Stomach smooth muscle (tissue), 2 donors: ENCODE data around the gene SH2D4B.
"Not testable (repeated sequence)": the region's sequence is repeated elsewhere in the genome, so short reads cannot be mapped to it uniquely, and the experiment has no call there.

Experiments
- H3K27ac ChIP-seq: one replicate; pipeline ENCODE4 v1.7.0; 2013; ENCODE audit warnings: mild to moderate bottlenecking, low read length, inconsistent platforms
- H3K27me3 ChIP-seq, 2 donors: one replicate each; pipeline ENCODE4 v1.7.0; 2013; ENCODE audit warnings: low read length in 2 of 2; ENCODE audit not compliant: insufficient read depth in 2 of 2, control insufficient read depth in 1 of 2
- H3K36me3 ChIP-seq, 2 donors: one replicate each; pipeline ENCODE4 v1.7.0; 2013; ENCODE audit warnings: low read length in 2 of 2; ENCODE audit not compliant: control insufficient read depth in 2 of 2, insufficient read depth in 2 of 2
- H3K4me1 ChIP-seq: one replicate; pipeline ENCODE4 v1.7.0; 2013; ENCODE audit warnings: low read length; ENCODE audit not compliant: control insufficient read depth, insufficient read depth
- H3K4me3 ChIP-seq, 2 donors: one replicate each; pipeline ENCODE4 v1.7.0; 2013; ENCODE audit warnings: low read length in 2 of 2
- H3K9ac ChIP-seq, 2 donors: one replicate each; pipeline ENCODE4 v1.7.0; 2013; ENCODE audit warnings: low read length in 2 of 2, mild to moderate bottlenecking in 1 of 2
- H3K9me3 ChIP-seq, 2 donors: one replicate each; pipeline ENCODE4 v1.7.0; 2013; ENCODE audit warnings: low read length in 2 of 2; ENCODE audit not compliant: control insufficient read depth in 2 of 2
- donor health status: healthy.
- donor health status: Pancreatic carcinoma.

SH2D4B gene

GRCh38 chr10:80526742-80527141 lies 11.0 kb upstream of the SH2D4B start:
- no peaks in the 10 kb centered on the region for H3K9me3 ChIP-seq
- no peaks in the 10 kb centered on the region for H3K36me3 ChIP-seq
- H3K9ac ChIP-seq = no peak overlapping the region
- H3K27me3 ChIP-seq = no peaks in the 10 kb centered on the region
- H3K4me3 ChIP-seq = no peak overlapping the region
- no peak overlapping the region for H3K27ac ChIP-seq
- H3K4me1 ChIP-seq = no peaks in the 10 kb centered on the region

DNA sequence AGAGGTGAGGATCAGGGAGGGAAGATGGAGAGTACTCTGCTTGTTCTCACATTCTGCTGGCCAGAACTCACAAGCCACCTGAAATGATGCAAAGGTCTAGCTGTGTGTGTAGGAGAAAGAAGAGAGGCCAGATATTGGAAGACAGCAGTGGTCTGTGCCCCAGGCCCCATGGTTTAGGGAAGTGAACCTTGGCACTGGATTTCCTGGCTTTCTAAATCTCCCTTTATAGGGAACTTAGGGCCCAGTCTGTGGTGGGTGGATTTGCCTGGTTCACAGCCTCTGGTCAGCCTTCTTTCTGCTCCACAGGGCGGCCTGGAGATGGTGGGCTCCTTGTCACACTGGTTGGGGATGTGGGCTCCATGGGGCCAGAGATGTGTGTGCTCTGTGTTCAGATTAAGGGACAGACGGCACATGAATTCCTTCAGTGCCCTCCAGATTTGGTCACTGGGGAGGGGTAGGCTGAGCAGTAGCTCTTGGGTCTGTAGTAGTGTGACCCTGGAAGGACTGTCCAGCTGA lies 9.5 kb upstream of the SH2D4B start:
- no peaks in the 10 kb centered on the region for H3K27me3 ChIP-seq
- H3K27ac ChIP-seq = no peak overlapping the region
- no peaks in the 10 kb centered on the region for H3K36me3 ChIP-seq
- H3K4me1 ChIP-seq = no peaks in the 10 kb centered on the region
- H3K9ac ChIP-seq = no peak overlapping the region
- no peak overlapping the region for H3K4me3 ChIP-seq
- no peaks in the 10 kb centered on the region for H3K9me3 ChIP-seq

GRCh38 chr10:80528901-80529300 lies 8.8 kb upstream of the SH2D4B start:
- H3K9me3 ChIP-seq = no peaks in the 10 kb centered on the region
- H3K4me3 ChIP-seq = no peak overlapping the region
- no peak overlapping the region for H3K9ac ChIP-seq
- no peaks in the 10 kb centered on the region for H3K27me3 ChIP-seq
- no peaks in the 10 kb centered on the region for H3K4me1 ChIP-seq
- H3K27ac ChIP-seq = no peak overlapping the region
- no peaks in the 10 kb centered on the region for H3K36me3 ChIP-seq

- no peak overlapping the region for H3K27ac ChIP-seq
- no peak overlapping the region for H3K4me3 ChIP-seq
- no peak overlapping the region for H3K9ac ChIP-seq
- H3K9me3 ChIP-seq = no peaks in the 10 kb centered on the region
- H3K4me1 ChIP-seq = no peaks in the 10 kb centered on the region
- no peaks in the 10 kb centered on the region for H3K27me3 ChIP-seq
- H3K36me3 ChIP-seq = no peaks in the 10 kb centered on the region
Measured at GRCh38 chr10:80529604-80530003, 8.1 kb upstream of the SH2D4B start.

GRCh38 chr10:80530251-80530650 lies 7.5 kb upstream of the SH2D4B start:
- H3K36me3 ChIP-seq = no peaks in the 10 kb centered on the region
- H3K27ac ChIP-seq = no peak overlapping the region
- H3K27me3 ChIP-seq = no peaks in the 10 kb centered on the region
- no peak overlapping the region for H3K4me3 ChIP-seq
- H3K9me3 ChIP-seq = no peaks in the 10 kb centered on the region
- H3K9ac ChIP-seq = no peak overlapping the region
- H3K4me1 ChIP-seq = no peaks in the 10 kb centered on the region

DNA sequence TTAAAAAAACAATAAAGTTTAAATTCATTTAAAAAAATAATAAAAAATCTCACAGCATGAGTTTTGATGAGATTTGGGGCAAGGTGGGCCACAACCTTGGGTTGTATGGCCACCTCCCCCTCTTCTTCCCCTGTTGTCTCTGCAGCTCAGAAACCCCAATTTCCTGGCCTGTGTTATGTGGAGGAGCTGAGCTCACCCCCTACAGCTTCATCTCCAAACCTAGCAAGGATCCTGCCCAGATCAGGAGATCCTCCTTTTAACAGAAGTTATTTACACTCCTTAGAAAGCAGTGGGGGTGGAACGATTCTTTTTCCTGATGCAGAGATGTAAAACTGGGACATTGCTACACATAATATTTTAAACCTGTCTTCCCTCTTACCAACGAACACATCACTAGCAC lies 6.9 kb upstream of the SH2D4B start:
- H3K27ac ChIP-seq = no peak overlapping the region
- no peak overlapping the region for H3K9ac ChIP-seq
- H3K36me3 ChIP-seq = no peaks in the 10 kb centered on the region
- H3K9me3 ChIP-seq = no peaks in the 10 kb centered on the region
- H3K27me3 ChIP-seq = no peaks in the 10 kb centered on the region
- no peak overlapping the region for H3K4me3 ChIP-seq
- peaks cover under 1% of the 10 kb centered on the region for H3K4me1 ChIP-seq

DNA sequence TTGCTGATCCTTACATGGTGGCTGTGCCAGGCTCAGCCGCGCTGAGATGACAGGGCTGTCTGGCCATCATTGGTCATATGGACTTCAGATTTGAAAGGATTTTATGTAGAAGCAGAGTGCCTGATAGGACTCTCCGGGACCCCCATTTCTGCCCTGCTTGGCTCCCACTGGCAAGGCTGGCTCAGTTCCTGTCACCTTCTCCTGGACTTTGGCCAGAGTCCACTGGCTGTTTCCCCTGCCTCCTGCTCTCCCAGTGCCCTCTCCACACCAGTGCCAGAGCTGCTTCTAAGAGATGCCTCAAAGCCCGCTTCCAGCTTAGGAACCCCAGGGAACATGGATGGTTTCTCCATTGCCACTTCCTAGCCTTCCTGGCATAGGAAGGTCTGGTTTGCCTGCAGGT lies 5.1 kb upstream of the SH2D4B start:
- Histone ChIP-seq H3K36me3 (no peaks in the 10 kb centered on the region), H3K4me1 (peaks cover 3% of the 10 kb centered on the region)

DNA sequence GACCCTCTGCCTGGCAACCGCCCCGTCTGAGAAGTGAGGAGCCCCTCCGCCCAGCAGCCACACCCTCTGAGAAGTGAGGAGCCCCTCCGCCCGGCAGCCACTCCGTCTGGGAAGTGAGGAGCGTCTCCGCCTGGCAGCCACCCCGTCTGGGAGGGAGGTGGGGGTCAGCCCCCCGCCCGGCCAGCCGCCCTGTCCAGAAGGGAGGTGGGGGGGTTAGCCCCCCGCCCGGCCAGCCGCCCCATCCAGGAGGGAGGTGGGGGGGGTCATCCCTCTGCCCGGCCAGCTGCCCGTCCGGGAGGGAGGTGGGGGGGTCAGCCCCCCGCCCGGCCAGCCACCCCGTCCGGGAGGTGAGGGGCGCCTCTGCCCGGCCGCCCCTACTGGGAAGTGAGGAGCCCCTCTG lies 3.6 kb upstream of the SH2D4B start:
- H3K27ac ChIP-seq, H3K4me3 ChIP-seq, H3K4me1 ChIP-seq, H3K36me3 ChIP-seq, H3K9me3 ChIP-seq, H3K27me3 ChIP-seq, H3K9ac ChIP-seq: not testable (repeated sequence)

More for the DNA sequence above, 5.1 kb upstream of the SH2D4B start:
- no peaks in the 10 kb centered on the region for H3K27me3 ChIP-seq
- no peaks in the 10 kb centered on the region for H3K9me3 ChIP-seq
- H3K27ac ChIP-seq = no peak overlapping the region
- no peak overlapping the region for H3K9ac ChIP-seq
- H3K4me3 ChIP-seq = no peak overlapping the region

DNA sequence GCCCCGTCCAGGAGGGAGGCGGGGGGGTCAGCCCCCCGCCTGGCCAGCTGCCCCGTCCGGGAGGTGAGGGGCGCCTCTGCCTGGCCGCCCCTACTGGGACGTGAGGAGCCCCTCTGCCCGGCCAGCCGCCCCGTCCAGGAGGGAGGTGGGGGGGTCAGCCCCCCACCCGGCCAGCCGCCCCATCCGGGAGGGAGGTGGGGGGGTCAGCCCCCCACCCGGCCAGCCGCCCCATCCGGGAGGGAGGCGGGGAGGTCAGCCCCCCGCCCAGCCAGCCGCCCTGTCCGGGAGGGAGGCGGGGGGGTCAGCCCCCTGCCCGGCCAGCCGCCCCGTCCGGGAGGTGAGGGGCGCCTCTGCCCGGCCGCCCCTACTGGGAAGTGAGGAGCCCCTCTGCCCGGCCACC lies 3.1 kb upstream of the SH2D4B start:
- not testable (repeated sequence) for H3K36me3 ChIP-seq, H3K9me3 ChIP-seq, H3K9ac ChIP-seq, H3K27ac ChIP-seq, H3K27me3 ChIP-seq, H3K4me1 ChIP-seq, H3K4me3 ChIP-seq

DNA sequence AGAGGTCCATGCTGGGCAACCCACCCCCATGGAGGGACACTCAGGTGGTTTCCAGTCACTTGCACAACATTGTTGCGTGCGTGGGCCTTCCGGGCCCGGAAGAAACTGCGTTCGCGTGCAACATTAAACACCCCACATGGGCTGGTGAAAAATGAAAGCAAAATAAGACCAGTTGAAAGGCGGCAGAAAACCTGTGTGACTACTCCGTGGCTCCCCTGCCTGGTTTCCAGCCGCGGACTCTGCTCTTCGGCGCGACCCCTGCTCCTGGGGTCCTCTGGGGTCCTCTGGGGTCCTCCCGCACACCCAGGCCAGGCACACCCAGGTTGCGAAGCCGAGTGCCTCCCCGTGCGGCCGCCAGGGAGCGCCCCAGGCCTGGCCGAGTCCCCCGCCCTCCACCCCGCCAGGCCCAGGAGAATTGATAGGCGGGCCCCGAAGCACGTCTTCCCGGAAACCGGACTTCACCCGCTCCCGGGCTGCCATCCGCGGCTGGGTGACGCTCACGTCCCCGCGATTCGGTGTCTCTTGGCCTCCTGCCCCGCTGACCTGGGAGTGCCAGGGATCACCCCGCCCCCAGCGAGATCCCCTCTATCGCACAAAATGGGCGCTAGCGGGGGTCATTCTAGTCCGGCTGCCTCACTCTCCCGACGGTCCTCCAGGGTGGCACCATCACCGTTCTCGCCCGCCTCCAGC lies 1.9 kb upstream of the SH2D4B start:
- no peak overlapping the region for H3K27ac ChIP-seq
- no peaks in the 10 kb centered on the region for H3K9me3 ChIP-seq
- no peaks in the 10 kb centered on the region for H3K27me3 ChIP-seq
- H3K9ac ChIP-seq = peak overlapping the region; percentile 42 to 45
- H3K4me1 ChIP-seq = peaks cover 3% of the 10 kb centered on the region
- no peaks in the 10 kb centered on the region for H3K36me3 ChIP-seq
- H3K4me3 ChIP-seq = peak overlapping the region; percentile 66 to 72

DNA sequence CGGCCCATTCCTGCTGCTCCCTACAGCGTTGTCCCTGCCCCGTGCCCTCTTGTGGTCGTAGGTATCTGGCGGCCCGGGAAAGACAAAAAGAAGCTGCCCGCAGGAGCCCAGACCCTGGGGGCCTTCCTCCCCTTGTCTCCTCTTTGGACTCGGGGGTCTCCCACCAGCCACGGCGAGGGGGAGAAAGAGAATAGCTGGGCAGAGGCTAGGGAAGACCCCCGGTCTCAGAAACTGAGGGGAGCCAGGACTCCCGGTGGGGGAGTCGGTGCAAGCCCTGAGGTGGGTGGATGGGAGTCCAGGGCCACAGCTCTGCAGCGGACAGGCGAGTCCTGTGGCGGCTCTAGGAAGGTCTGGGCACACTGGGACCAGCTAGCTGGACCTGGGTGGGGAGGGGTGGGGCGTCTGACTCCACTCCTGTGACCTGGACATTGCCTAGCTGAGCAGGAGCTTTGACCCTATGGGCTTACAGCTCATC lies 1.3 kb upstream of the SH2D4B start:
- H3K9ac ChIP-seq = peak overlapping the region; percentile 42 to 45

More for the DNA sequence above, 1.3 kb upstream of the SH2D4B start:
- Histone ChIP-seq H3K36me3 (no peaks in the 10 kb centered on the region), H3K27me3 (no peaks in the 10 kb centered on the region), H3K4me3 (peak overlapping the region; percentile 59 to 72), H3K4me1 (peaks cover 3% of the 10 kb centered on the region), H3K9me3 (no peaks in the 10 kb centered on the region), H3K27ac (no peak overlapping the region)
